Inflammatory macrophage (primary cell): ENCODE results near the gene TNPO1.

Experiments used
- DNase-seq, 2 donors: peaks; one replicate each; pipeline ENCODE4 v3.0.0-alpha.2; 2020 to 2022

TNPO1 gene

GRCh38 chr5:72818866-72819534, 2.5 kb downstream of the TNPO1 start:
- peak; percentile 66 to 70 for DNase-seq

GRCh38 chr5:72821776-72822175, 5.3 kb downstream of the TNPO1 start:
- no peak for DNase-seq

- no peak for DNase-seq
Measured at GRCh38 chr5:72822944-72823343, 6.5 kb downstream of the TNPO1 start.

GRCh38 chr5:72829707-72830106, 13.2 kb downstream of the TNPO1 start:
- no peak for DNase-seq

- no peak for DNase-seq
Measured at GRCh38 chr5:72830362-72830761, 13.9 kb downstream of the TNPO1 start.

- DNase-seq = no peak
Measured at GRCh38 chr5:72831685-72832084, 15.2 kb downstream of the TNPO1 start.

- peak; percentile 33 to 57 for DNase-seq
Measured at GRCh38 chr5:72834924-72835323, 18.5 kb downstream of the TNPO1 start.

GRCh38 chr5:72835633-72836032, 19.2 kb downstream of the TNPO1 start:
- DNase-seq = no peak

GRCh38 chr5:72836810-72837209, 20.3 kb downstream of the TNPO1 start:
- peak in 1 of 2 donors; percentile 38 for DNase-seq

- DNase-seq = no peak
Measured at GRCh38 chr5:72837524-72838096, 21.1 kb downstream of the TNPO1 start.

GRCh38 chr5:72840041-72840440, 23.6 kb downstream of the TNPO1 start:
- DNase-seq = peak; percentile 75 to 77

- DNase-seq = no peak
Measured at GRCh38 chr5:72841756-72842535, 25.5 kb downstream of the TNPO1 start.

GRCh38 chr5:72842816-72843215, 26.4 kb downstream of the TNPO1 start:
- DNase-seq = peak; percentile 80 to 81

GRCh38 chr5:72844218-72844603, 27.8 kb downstream of the TNPO1 start:
- DNase-seq = no peak

- no peak for DNase-seq
Measured at GRCh38 chr5:72845889-72846288, 29.4 kb downstream of the TNPO1 start.

- DNase-seq = no peak
Measured at GRCh38 chr5:72846483-72846882, 30.0 kb downstream of the TNPO1 start.

GRCh38 chr5:72847439-72847838, 31.0 kb downstream of the TNPO1 start:
- DNase-seq = peak in 1 of 2 donors; percentile 50

GRCh38 chr5:72847989-72848473, 31.6 kb downstream of the TNPO1 start:
- DNase-seq = peak; percentile 87 to 93

- peak; percentile 27 to 48 for DNase-seq
Measured at GRCh38 chr5:72848474-72849428, 32.3 kb downstream of the TNPO1 start.

- DNase-seq = no peak
Measured at GRCh38 chr5:72849546-72849945, 33.1 kb downstream of the TNPO1 start.

- no peak for DNase-seq
Measured at GRCh38 chr5:72850113-72850512, 33.7 kb downstream of the TNPO1 start.

GRCh38 chr5:72852356-72852755, 35.9 kb downstream of the TNPO1 start:
- DNase-seq = no peak
